Measurements from ENCODE around the gene SOX4.
"Not testable (repeated sequence)": the region's sequence is repeated elsewhere in the genome, so short reads cannot be mapped to it uniquely, and the experiment has no call there.

SOX4 gene

DNA sequence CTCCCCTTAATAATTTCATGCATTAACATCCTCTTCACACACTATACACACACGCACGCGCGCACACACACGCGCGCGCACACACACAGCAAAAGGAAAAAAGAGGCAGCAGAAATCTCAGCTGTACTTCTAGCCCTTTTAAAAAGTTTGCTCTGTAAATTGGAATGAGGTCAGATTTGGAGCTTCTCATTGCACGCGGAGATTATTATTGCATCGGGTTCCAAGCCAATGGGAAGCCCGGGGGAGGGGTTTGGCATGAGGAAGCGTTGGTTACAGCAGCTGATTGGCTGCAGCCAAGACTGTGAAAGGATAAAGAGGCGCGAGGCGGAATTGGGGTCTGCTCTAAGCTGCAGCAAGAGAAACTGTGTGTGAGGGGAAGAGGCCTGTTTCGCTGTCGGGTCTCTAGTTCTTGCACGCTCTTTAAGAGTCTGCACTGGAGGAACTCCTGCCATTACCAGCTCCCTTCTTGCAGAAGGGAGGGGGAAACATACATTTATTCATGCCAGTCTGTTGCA lies at the start of gene SOX4:
SOX4 (plus strand) TSS at position 340 of the 515 bp plus-strand sequence. CDS start 784 bp downstream, outside the sequence.
- peak; percentile 93 for DNase-seq

DNA sequence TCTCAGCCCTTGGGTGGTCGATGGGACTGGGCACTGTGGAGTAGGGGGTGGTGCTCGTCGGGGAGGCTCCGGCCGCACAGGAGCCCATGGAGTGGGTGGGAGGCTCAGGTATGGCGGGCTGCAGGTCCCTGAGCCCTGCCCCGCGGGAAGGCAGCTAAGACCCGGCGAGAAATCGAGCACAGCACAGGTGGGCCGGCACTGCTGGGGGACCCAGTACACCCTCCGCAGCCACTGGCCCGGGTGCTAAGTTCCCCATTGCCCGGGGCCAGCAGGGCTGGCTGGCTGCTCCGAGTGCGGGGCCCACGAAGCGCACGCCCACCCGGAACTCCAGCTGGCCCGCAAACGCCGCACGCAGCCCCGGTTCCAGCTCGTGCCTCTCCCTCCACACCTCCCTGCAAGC lies 41.3 kb upstream of the SOX4 start:
- DNase-seq, result not testable (repeated sequence)

DNA sequence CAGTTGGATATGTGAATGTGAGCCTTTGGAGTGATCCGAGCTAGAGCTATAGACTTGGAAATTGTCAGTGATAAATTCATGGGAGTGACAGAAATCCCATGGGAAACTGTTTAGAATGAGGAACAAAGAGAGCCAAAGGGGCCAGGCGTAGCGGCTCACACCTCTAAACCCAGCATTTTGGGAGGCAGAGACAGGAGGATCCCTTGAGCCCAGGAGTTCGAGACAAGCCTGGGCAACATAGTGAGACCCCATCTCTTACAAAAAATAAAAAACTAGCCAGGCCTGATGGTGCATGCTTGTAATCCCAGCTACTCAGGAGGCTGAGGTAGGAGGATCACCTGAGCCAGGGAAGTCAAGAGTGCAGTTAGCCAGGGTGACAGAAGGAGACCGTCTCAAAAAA lies 39.3 kb upstream of the SOX4 start:
- no peak for DNase-seq

DNA sequence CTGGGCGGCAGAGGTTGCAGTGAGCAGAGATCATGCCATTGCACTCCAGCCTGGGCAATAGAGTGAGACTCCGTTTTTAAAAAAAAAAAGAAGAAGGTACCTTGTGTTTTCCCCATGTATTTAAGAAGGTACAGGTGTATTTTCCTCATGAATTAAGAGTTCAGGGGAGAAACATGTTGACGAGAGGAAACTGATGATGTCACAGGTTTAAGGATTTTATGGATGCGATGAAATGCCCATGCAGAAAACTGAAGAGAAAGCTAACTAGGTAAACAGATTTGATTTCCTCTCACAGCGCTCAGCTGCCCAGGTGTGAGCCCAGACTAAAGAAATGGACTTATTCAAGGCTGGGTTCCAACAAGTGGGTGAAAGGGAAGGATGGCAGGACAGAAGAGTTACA lies 38.4 kb upstream of the SOX4 start:
- DNase-seq, result no peak

DNA sequence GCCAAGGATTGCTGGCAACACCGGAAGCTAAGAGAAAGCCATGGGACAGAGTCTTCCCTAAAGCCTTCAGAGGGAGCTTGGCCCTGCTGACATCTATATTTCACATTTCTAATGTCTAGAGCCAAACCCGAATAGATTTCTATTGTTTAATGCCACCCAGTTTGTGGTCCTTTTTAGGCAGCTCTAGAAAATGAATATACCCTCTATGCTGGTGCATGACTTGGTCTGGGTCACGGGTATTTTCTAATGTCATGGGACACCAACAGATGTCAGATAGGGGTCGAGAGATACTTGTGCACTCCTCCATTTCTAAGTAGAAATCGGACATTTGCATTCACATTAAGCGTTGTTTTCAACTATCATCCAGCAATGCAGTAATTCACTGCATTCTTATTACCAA lies 37.0 kb upstream of the SOX4 start:
- DNase-seq, result no peak

DNA sequence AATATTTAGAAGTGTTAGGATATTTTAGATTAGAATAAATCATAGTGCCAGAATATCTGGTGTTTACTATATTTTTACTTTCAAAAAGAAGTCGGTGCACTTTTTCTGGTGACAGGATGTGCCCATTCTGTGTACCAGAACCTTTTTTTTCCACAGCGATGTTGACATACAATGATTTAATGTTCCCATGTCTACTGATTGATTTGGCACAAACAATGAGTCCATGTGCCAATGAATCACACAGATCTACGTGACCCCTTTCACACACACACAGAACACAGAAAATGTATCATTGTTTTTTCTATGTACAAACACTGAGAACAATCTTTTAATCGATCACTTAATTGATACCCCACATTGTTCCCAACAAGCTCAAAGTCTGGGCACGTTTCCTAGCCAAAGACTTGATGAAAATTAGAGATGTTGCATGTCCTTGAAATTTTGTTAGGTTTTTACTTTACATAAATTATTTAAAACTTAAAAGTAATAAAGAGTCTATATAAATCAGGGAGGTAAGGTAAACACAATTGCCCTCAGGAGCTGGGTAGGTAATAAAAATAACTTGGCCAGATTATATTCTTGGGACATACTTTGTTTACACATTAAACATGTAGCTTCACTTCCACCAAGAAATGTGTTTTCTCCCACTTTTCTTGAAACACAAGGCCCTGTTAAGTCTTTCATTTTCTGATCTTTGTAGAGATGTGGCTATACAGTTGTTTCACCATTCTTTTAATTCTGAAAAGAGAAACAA lies 36.4 kb upstream of the SOX4 start:
- no peak for DNase-seq

DNA sequence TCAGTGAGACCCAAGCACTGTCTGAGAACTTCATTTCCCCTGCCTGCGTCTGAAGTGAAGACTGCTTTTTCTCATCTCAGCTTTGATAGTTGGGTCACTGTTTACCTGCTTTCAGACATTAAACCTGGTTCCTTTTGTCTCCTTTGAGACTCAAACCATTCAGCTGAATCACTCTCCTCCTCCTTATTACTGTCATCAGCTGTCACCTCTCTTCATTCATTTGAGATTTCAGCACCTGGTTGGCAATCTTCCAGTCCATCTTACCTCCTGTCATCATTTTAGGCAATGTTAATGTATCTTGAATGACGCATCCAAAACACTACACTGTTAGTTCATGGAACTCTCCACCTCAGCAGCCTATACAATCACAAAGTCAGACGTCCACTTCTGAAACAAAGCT lies 34.3 kb upstream of the SOX4 start:
- DNase-seq, result no peak

DNA sequence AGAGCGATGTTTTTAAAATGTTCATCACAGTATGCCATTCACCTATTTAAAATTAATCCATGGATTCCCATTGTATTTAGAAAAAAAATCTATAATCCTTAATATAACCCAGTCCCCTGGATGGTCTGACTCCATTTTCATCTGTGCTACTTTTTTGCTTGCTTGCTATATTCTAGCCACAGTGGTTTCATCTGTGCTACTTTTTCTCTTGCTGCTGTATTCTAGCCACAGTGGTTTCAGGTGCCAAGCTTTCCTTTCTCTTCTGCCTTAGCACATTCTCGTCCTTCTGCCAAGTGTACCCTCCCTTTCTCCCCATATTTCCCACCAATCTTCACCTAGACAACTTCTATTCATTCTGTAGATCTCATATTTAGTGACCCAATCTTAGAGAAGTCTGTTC lies 33.3 kb upstream of the SOX4 start:
- no peak for DNase-seq

DNA sequence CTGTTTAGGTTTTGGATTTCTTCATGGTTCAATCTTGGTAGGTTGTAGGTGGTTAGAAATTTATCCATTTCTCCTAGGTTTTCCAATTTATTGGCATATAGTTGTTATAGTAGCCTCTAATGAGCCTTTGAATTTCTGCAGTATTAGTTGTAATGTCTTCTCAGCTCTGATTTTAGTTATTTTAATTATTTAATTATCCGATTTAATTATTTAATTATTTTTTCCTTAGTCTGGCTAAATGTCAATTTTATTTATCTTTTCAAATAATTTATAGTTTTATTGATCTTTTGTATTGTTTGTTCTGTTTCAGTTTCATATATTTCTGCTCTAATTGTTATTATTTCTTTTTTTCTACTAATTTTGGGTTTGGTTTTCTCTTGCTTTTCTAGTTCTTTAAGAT lies 28.1 kb upstream of the SOX4 start:
- DNase-seq, result no peak

DNA sequence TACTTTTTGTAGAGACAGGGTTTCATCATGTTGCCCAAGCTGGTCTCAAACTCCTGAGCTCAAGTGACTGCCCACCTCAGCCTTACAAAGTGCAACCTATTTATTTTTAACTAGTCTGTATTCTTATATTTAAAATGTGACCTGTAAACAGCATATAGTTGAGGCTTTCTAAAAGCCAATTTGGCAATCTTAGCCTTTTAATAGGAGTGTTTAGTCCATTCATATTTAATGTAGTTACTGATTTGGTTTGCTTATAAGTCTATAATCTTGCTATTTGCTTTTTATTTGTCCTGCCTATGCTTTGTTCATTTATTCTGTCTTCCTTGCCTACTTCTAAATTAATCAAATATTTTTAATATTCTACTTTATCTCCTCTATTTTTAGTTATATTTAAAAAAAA lies 15.0 kb upstream of the SOX4 start:
- no peak for DNase-seq

DNA sequence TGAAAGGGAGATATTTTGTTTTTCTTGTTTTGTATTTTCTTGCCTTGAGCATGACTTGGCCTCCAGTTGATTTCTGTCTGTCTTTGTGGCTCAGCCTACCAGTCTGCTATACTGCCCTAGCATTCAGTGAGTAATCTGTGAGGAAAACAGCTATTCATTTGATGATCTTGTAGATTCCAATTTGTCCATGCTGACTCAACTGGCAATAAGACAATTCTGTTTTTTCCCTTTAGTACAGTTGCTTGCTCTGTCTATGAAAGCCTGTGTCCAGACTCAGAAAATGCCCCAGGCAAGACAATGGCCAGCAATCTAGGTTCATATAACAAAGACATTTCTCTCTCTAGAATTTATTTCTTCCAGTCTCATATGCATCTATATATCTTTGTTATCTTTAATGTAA lies 10.9 kb upstream of the SOX4 start:
- DNase-seq, result no peak

DNA sequence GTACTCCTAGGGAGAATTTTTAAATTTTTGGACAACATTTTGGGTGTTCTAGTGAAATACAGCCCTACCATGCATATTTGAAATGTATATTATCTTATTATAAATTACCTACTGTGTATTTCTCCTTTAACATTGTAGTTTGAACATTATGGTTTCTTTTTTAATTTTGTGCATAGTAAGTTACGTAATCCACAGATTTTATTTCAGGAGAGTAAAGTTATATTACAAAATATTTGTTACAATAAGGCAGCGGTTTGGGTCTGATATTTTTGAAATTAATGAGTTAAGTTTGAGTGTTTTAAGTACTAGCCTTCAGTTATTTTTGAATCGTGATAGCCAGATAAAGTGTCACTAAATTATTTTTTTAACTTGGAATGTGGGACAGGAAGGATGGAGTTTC lies 7.3 kb upstream of the SOX4 start:
- no peak for DNase-seq

DNA sequence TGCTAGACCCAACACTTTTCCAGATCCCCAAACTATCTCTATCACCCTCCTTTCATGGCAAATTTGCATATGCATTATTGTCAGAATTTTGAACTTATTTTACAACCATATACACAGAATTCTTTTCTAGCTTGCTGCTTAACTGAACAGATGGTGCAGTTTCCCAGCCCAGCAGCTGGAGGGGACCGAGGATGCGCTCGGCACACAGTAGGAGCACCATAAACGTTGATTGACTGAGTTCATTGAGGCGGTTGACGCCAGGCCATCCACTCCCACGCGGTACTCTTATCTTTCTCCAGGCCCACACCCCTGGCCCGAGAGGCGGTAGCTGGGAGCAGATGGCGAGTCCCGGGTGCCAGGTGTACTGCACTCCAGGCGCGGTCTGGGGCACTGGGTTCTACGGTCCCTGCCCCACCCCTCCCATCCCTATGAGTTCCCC lies 6.8 kb upstream of the SOX4 start:
- no peak for DNase-seq

DNA sequence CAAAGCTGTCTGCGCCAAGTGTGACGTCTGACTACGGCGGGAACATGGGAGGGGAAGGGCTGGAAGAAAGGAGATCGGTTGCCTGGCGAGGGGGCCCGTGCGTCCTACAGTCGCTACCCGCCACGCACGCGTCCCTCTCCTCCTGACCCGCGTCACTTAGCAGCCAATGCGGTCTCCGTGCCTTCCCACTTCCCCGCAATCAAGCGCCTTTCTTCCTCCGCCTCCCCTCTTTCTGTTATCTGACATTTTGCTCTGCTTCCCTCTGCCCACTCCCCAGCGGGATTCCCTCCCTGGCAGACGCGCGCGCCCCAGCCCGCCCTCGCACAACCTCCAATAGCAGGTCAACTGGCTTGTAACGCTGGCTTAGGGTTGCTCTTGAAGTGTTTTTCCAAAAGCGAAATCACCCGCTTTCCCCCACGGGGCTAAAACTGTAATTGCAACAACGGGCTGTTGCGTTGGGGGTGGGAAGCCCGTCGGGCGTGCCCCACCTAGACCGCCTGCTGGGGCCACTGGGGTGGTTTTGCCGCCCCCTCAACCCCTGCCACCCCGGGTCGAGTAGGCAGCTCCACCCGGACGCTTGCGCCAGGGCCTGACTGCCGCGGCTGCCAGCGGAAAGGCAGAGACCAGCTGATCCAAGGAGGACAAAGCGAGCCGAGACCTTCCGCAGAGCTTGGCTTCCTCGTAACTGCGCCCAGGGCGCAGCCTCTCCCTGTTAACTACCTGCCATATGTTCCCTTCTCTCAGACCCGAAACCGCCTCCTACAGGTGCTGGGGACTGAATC lies 6.2 kb upstream of the SOX4 start:
- DNase-seq, result peak; percentile 74

DNA sequence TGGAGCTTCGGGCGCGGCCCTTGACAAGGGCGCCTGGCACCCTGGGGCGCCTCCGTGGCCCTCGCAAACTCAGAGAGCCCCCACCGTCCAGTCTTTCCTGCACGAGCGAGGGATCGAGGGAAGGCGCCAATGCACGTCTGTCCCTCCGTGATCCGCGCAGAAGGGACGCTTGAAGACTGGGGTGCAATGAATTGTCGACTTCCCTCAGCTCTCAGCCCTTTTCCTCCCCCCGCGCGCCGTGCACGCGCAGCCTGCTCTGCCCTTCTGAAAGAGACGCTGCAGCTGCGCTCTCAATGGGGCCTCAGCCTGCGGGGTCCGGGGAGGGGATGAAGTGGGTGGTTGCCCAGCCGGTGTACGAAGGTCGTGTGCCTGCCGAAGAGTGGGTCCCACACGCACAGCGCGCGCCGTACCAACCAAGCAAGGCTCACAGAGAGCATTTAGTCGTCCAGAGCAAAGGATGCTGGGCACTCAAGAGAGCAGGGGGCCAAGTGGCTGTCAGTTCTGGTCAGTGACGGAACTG lies 5.5 kb upstream of the SOX4 start:
- no peak for DNase-seq

DNA sequence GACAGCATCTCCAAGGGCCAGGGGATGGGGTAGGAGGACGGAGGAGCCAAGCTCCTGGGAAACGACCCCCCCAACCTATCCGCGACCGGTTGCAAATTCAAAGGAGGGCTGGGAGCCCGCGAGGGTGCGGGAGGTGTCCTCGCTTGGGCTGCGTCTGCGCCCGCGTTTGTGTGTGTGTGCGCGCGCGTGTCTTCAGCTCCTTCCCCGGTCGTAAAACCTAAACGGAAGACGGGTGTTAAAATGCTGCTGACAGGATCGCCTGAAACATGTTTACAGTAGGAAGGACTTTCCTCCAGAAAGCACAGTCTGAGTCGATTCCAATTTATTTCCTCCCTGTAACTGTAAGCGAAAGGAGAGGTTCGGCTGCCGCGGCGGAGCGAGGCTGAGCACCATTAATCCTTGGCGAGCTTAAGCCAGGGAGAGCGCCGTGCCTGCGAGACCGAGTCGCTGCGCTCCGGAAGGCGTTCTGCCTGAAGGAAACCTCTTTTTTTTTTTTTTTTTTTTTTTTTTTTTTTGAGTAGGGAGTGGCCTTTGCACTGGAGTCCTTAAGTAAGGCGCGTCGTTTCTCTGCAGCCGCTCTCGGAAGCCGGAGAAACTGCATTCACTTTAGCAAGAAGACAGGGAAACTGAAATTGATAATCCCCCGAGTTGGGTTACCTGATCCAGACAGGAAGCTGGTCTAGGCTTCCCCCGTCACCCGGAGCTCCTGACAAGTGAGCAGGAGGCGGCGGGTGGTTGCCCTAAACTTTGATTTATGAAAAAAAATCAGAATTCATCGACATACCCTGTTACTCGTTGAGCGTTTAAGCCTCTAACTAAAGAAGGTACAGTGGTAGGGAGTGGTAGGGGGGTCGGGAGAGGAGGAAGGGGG lies 4.8 kb upstream of the SOX4 start:
- peak; percentile 76 for DNase-seq

DNA sequence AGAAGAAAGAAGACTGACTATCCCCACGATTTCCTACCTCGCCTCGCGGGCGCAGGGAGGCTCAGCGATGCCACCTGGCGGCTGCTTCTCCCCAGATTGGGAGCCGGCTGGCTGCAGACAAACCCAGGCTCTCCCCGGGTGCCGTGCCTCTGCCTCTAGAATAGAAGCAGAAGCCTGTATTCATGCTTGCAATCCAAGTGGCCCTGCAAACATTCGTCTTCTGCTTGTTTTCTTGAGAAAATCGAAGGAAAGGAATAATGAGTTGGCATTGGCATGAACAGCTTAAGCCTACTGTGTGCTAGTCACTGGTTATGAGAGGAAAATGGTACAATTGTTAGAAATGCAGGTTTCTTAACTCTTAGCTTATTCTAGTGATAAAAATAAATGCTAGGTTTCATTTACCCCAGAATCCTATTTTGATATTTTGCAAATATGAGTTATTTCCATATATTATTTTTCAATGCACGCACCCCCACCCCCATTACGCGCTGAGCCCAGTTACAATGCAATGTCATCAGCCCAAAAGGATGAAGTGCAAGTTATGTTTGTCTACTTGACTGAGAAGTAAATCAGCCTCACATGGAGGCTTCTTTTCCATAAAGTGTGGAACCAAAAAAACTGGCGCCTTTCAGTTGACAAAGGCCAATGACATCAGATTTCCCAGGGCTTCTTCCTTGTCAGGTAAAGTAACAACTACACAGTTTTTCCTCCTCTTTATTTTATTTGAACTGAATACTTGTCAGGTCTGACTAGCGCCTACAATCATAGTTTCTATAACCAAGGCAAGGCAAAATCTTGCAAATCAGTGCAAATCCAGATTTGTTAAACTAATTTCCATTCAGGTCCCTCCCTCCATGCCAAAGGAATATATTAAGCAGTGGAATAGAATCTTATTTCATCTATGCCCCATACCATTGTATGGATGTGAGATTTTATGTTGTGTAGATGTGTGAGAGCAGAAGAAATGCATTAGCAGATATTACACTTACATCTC lies 3.9 kb upstream of the SOX4 start:
- DNase-seq, result peak; percentile 75

DNA sequence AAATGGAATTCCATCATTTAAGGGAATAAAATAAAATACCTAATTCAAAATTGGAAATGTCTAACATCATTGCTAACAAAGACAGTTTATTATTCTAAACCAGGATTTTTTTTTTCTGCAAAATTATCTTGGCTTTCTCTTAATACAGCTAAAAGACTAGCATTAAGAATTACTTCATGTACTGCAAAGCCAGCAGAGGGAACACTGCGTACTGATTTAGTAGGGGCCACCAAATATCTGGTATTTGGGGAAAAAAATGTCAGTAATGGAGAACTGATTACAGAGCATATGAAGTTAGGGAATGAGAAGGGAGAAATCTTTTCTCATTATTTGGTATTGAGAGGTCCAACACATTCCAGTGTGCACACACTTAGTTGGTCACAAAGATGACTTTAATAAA lies 3.2 kb upstream of the SOX4 start:
- no peak for DNase-seq

DNA sequence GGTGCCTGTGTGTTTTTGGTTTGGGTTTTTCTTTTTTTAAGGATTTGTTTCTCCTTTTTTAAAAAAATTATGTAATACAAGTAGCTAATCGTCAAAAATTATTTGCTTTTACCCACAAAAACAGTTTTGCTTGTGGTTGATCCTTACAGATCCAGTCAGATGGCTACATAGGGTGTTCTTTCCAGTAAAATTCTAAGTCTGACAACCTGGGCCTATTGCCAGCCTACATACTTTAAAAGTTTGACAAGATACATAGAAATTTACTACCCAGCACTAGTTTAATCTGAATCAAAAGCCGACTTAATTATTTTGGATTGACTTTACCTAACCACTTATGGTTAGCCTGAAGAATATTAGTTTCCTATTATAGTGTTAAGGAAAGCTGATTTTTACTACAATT lies 2.1 kb upstream of the SOX4 start:
- no peak for DNase-seq

DNA sequence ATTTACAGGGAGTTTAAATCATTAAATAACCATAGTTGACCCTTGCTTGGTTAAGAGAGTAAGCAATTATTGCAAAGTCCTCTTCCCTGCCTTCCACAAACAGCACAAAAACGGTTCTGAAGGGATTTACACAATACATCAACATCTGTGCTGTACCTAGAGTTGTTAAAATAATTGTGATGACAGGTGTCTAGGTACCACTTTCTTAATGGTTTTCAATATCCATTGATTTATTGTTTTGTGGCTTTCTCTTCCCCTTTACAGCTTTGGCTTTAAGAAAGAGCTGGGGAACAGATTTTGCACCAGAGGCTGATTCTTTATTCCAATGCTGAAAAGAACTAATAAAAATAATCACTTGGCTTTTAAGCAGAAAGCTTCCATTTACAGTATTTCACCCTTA lies 598 bp upstream of the SOX4 start:
- DNase-seq, result no peak

DNA sequence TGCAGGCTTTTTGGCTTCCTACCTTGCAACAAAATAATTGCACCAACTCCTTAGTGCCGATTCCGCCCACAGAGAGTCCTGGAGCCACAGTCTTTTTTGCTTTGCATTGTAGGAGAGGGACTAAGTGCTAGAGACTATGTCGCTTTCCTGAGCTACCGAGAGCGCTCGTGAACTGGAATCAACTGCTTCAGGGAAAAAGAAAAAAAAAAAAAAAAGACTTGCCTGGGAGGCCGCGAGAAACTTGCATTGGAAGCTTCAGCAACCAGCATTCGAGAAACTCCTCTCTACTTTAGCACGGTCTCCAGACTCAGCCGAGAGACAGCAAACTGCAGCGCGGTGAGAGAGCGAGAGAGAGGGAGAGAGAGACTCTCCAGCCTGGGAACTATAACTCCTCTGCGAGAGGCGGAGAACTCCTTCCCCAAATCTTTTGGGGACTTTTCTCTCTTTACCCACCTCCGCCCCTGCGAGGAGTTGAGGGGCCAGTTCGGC lies 420 bp downstream of the SOX4 start:
- DNase-seq, result no peak

All from inflammatory macrophage treated with lipopolysaccharide for 4 hours (primary cell).